Activated CD8-positive, alpha-beta memory T cell treated with anti-CD3 and anti-CD28 coated beads, Interleukin-2, amount 50 U/mL, for 1 hour (primary cell): ENCODE results near the gene FBXO8.
A peak's percentile ranks its signal among the peaks of the same experiment; 100 is the strongest.
"Not testable (repeated sequence)": the region's sequence is repeated elsewhere in the genome, so short reads cannot be mapped to it uniquely, and the experiment has no call there.

Experiments used
- DNase-seq: peaks from one replicate; pipeline ENCODE4 v3.0.0-alpha.2; 2020; ENCODE audit errors: extremely low read depth

Gene FBXO8

DNA sequence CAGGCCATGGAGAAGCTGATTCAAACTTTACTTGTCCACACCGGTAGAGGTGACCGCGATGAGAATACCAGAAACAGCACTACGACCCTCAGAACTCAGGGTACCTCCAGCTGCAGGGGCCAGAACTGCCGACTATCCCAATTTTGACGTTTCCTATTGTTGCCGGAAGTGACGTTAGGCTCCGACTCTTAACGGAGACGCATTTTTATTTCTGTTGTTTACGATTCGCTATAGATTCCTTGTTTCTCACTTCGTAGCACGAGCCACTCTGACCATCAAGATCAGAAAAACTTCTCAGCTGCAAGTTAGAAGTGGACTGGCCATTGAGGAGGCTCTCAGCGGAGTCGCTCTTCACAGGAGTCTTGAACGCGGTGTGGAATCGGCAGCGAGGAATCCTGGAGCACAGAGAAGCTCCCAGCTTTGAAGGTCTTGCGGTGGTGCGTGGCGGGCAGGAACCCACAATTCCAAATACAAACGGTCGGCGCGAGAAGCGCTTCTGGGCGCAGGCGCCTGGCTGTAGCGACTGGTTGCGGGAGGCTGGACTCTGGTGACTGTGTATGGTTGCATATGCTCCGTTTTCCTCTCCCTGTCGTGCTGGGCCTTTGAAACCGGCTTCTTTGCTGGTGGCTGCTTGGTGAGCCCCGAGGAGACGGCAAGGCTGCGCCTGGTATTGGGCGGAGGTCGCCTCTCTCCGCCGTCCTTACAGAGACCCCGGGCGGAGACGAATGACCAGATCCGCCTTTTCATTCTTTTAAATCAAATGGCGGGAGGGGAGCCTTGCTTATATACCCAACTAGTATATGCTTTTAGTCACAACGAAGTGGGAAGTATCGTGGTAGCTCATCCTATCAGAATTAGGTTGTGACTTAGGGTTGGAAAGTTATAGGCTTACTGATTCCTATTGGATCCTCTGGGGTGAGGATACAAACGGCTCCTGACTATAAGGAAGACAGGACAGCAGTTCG, at the start of gene FBXO8, which contains the start of gene CEP44:
Gene FBXO8 (minus strand): TSS at position 161 of the 965 bp plus-strand sequence. CDS start 20,575 bp downstream, outside the sequence.
Gene CEP44 (plus strand): TSS at position 405 of the 965 bp plus-strand sequence. CDS start 15,211 bp downstream, outside the sequence.
- peak; percentile 20 for DNase-seq

DNA sequence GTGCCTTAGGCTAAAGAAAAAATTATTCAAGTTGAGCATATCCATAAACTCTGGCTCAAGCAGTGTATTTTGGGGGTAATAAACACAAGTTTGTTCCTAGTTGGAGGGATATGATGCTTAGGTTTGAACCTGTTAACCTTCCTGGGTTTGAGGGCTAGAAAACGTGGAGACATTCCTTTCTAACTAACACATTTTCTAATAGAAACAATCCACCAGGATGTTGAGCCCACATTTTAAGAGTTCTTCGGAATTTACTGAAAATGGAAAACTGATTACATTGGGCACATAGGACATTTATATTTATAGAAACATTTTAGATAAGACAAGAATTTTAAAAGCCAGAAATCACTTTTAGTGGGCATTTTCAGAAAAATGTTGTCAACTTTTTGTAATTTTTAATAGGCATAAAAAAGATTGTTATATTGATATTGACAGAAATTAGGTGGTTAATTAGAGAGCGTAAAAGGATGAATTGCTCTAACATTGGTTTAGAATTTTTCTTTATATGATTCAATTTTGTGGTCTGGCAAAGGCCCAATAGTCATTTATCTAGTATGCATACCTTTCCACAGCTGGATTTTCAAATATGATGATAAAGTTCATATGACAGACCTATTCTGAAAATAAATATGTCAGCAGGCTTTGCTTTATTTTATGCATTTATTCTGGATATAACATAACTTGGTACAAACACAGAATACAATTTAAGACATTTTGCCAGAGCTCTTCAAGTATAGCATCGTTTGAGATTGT, 49.5 kb upstream of the FBXO8 start:
- no peak for DNase-seq

DNA sequence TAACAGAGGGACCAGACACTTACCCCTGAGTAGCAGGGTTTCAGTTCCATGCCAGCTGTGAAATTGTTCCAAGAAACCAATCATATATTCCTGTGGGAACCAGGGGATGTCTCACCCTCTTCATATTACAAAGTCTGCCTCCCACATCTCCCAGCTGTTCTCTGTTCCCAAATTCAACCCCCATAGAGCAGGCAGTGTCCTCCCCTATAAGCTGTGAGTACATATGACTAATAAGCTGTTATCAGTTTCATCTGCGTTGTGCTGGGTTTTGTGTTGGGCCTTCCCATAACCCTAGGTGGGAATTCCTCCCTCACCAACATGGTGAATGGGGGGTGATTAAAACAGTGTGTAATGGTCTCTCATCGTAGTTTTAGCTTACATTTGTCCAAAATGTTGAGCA, 41.3 kb upstream of the FBXO8 start:
- no peak for DNase-seq

DNA sequence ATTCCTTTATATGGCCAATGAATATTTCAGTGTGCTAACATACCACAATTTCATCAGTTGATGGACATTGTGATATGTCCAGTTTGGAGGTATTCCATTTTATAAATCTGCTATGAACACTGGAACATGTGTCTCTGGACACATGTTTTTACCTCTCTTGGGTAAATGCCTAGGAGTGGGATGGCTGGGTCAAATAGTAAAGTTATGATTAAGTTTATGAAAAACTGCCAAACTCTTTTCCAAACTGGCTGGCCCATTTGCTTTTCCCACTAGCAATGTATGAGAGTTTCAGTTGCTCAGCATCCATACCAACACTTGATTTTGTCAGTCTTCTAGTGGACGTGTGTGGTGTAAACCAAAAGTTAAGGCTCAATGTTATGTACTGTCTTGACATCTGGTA, 40.8 kb upstream of the FBXO8 start:
- DNase-seq: no peak

- no peak for DNase-seq
Measured at GRCh38 chr4:174320494-174321199, 37.2 kb upstream of the FBXO8 start.

GRCh38 chr4:174318829-174319764, 35.6 kb upstream of the FBXO8 start:
- DNase-seq: no peak

GRCh38 chr4:174317531-174317930, 34.1 kb upstream of the FBXO8 start:
- DNase-seq: no peak

GRCh38 chr4:174316954-174317353, 33.5 kb upstream of the FBXO8 start:
- DNase-seq: no peak

DNA sequence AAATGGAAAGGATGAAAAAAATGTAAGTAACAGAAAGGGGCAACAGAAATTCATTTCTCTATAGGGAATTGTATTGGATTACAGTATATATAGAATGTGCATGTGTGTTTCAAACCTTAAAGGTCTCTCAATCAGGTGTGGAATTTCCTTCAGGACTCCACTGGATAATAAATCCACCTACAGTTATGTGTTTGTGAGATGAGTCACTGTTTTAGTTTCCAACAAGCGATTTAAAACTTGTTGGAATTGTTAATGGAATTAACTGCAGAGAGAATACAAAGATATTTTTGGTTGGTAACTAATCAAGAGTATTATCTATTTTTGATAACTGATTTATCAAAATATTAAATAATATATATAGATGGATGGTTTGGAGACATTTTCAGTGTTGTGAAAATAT, 33.1 kb upstream of the FBXO8 start:
- no peak for DNase-seq

GRCh38 chr4:174314770-174315169, 31.3 kb upstream of the FBXO8 start:
- no peak for DNase-seq

GRCh38 chr4:174314274-174314673, 30.8 kb upstream of the FBXO8 start:
- no peak for DNase-seq

DNA sequence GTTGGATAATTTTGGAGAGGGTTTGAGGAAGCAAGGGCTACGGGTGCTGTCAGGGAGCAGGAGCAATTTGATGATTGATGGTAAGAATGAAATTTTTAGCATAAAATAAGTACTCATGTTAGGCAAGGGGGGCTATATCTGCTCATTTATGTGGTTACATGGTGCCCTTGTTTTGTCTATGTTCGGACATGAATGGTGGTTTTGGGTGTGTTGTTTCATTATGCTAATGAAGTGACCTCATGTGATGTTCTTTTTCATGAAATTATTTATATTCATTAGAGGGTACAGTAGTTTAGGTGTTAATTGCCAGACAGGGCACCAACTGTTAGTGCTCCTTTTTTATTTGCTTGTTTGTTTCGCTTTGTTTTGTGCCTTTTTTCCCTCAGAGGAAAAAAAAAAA, 29.5 kb upstream of the FBXO8 start:
- no peak for DNase-seq

DNA sequence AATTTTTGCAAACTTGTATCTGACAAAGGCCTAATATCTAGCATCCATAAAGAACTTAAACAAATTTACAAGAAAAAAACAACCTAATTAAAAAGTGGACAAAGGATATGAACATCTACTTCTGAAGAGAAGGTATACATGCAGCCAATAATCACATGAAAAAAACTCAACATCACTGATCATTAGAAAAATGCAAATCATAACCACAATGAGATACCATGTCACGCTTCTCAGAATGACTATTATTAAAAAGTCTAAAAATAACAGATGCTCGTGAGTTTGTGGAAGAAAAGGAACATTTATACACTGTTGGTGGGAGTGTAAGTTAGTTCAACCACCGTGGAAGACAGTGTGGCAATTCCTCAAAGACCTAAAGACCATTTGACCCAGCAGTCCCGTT, 24.2 kb upstream of the FBXO8 start:
- DNase-seq: no peak

GRCh38 chr4:174305961-174306360, 22.5 kb upstream of the FBXO8 start:
- DNase-seq: no peak

DNA sequence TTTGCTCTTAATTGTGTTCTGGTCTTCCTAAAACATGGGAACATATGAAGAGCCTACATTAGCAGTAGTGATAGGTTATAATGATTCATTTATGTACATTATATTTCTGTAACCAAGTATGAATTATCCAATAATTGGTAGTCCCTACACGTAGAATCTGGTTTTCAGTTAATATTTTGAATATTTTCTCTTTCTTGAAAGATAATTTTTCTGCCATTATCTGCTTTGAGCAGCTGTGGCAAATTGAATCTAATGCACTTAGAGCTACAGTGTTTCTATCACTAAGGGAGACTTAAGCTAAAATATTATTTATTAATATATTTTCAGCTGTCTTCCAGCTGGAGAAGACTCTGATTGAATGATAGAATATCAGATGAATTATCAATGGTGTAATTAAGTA, 21.2 kb upstream of the FBXO8 start:
- no peak for DNase-seq

DNA sequence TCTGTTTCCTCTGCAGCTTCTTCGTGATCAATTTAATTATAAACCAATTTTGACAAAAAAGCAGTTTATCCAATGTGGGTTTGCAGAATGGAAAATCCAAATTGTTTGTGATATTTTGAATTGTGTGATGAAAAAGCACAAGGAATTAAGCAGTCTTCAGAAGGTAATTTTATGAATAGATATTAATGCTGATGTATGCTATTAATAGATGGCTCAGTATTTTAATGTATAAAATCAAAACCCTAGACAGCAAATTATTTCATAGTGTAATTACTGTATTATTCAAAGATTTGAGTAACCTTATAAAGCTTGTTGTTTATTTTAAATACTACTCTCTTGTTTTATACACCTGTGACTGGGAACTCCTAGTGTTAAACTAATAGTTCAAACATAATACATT, 20.2 kb upstream of the FBXO8 start:
- no peak for DNase-seq

GRCh38 chr4:174295142-174295541, 11.7 kb upstream of the FBXO8 start:
- not testable (repeated sequence) for DNase-seq

- not testable (repeated sequence) for DNase-seq
Measured at GRCh38 chr4:174294641-174295040, 11.2 kb upstream of the FBXO8 start.

- DNase-seq: no peak
Measured at GRCh38 chr4:174292473-174292872, 9.0 kb upstream of the FBXO8 start.

GRCh38 chr4:174286870-174287269, 3.4 kb upstream of the FBXO8 start:
- DNase-seq: no peak

DNA sequence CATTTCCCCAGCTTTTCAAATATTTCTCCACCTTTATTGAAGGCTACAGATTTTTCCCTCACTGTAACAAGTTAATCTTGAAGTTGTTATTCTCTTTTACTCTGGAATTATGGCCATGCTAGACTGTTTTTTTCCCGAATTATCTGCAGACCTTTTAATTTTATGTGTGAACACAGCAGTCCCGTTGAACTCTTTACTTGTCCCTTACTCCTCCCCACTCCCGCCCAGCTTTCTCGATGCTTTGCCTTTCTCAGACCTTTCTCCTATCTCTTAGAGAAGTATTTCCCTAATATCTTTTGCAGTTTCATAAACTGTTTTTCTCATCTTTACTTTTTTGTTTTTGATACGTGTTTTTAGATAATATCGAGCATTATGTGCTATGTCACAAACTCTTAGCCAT, 1.0 kb upstream of the FBXO8 start:
- no peak for DNase-seq
